GM10266 (cell line): ENCODE data around the gene SLC9A4.

ENCODE experiments used
- DNase-seq: peaks from one replicate; pipeline ENCODE4 v3.0.0; 2012; ENCODE audit errors: extremely low spot score
- TF ChIP-seq, protein P1 (sequence below): IDR thresholded peaks from 2 replicates; pipeline ENCODE4 v1.5.1; 2012; ENCODE audit warnings: mild to moderate bottlenecking, low read depth; ENCODE audit not compliant: control insufficient read depth, insufficient read depth; ENCODE audit errors: missing control alignments

Gene SLC9A4

DNA sequence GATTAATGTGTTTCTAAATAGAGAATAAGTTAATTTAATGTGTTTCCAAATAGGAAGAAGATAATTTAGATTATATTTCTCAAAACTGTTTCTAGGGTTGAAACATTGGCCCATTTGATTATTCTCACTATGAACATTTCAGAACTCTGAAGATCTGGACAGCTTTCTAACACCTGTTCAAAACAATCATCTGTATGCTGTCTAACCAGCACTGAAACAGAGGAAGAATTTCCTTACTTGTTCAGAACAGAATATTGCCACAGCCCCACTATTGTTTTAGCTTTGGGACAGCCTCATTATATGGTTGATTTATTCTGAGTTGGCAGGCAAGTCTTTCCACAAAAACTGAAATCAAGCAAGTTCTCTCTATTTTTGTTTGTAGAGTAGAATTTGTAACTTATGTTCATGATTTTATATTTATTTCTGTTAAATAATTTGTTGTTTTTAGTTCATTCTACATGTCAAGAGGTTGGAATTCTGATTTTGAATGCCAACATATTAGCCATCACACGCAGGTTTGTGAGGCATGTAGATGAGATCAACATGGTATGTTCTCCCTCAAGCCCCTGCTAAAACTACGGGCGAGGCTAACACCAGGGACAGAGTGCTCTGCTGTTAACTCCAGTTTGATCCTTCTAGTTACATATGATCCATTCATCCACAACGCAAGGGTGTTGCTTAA lies 38.9 kb upstream of the SLC9A4 start:
- DNase-seq, result no peak
- TF ChIP-seq, protein P1, sequence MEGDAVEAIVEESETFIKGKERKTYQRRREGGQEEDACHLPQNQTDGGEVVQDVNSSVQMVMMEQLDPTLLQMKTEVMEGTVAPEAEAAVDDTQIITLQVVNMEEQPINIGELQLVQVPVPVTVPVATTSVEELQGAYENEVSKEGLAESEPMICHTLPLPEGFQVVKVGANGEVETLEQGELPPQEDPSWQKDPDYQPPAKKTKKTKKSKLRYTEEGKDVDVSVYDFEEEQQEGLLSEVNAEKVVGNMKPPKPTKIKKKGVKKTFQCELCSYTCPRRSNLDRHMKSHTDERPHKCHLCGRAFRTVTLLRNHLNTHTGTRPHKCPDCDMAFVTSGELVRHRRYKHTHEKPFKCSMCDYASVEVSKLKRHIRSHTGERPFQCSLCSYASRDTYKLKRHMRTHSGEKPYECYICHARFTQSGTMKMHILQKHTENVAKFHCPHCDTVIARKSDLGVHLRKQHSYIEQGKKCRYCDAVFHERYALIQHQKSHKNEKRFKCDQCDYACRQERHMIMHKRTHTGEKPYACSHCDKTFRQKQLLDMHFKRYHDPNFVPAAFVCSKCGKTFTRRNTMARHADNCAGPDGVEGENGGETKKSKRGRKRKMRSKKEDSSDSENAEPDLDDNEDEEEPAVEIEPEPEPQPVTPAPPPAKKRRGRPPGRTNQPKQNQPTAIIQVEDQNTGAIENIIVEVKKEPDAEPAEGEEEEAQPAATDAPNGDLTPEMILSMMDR, result no peak

GRCh38 chr2:102434655-102435381 lies 38.2 kb upstream of the SLC9A4 start:
- TF ChIP-seq, protein P1, result no peak
- peak; percentile 28 for DNase-seq

GRCh38 chr2:102435741-102436140 lies 37.3 kb upstream of the SLC9A4 start:
- TF ChIP-seq, protein P1, result no peak
- DNase-seq, result no peak

DNA sequence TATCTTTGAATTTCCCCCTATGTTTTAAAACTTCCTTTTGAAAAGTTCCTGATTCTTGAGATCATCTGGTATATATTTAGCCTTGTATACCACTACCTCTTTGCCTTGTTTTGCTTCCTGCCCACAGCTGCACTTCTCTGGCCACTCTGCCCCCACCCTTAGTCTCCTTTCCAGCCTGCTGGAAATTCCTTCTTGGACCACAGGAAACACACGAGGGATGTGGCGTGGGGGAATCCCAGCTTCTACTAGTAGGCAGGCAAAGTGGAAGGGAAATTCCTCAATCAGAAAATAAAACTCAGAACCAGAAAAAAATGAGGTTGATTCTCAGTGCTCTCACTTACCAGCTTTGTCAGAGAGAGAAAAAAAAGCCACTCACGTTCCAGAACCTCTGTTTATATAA lies 36.7 kb upstream of the SLC9A4 start:
- DNase-seq, result no peak
- TF ChIP-seq, protein P1, result no peak

DNA sequence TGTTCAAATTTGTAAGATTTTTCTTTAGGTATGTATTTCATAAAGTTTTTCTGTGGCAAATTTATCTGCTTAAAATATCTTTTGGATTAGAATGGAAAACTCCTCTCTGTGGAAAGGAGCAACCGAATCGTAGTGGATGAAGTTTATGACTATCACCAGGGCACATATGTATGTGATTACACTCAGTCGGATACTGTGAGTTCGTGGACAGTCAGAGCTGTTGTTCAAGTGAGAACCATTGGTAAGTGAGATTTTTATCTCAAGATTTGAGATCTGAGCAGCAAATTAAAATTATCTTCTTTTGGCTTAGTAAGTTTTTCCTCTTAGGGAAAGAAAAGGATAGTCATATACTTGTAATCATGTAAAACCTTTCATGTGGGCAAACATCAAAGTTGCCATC lies 35.9 kb upstream of the SLC9A4 start:
- no peak for DNase-seq
- TF ChIP-seq, protein P1, result no peak

DNA sequence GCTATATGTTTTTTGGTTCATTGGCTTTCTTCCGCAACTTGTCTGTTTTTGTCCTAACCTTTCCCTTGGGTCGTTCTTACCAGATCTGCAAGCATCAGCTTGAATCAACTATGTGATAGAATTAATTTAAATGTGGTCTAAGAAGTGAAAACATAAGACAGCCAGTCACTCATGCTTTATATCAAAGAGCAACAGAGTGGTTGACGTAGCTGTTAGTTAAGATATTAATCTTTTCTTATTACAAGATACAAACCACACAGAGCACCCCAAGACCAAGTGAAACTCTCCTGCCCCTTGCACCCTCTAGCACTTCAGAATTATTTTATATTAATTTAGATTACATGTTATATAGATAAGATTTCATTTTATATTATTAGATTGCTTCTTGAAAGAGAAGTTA lies 34.9 kb upstream of the SLC9A4 start:
- TF ChIP-seq, protein P1, result no peak
- DNase-seq, result no peak

DNA sequence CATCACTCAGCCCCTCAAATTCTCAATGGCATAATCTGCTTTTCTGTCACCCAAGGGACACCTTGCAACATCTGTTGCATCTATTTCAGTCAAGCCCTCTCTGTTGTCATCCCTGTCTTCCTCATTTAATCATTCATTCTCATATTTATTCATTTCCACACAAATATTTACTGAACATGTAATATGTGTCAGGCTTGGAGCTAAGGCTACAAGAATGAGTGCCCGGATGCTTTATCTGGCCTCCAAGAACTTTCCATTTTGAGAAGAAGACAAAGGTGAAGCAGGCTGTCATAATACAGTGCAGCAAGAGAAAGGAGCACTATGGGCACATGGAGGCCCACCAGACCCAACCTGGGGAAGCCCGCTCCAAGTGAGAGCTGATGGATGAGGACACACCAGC lies 34.4 kb upstream of the SLC9A4 start:
- DNase-seq, result no peak
- TF ChIP-seq, protein P1, result no peak
